K562 (cell line): Measurements from ENCODE around the gene RORB. TPM values are rescaled to one million over a fixed set of nuclear protein-coding genes. Genes with fewer than 3 reads are reported as not detected.

ENCODE experiments used
- ATAC-seq: fragments of 200-7000 bp; cut with Tn5 transposase; 3 replicates; pipeline ENCODE4 v1.9.1; 2020; ENCODE audit warnings: moderate library complexity
- BruUV-seq: library from RNA; stranded (reverse); fragments of 400-500 nt; replicated peaks from 2 replicates; lab custom pipeline; 2021; lab: Mats Ljungman, UMichigan
- CTCF ChIA-PET: fragments of 300-600 bp; formaldehyde crosslinking; extraction: SDS; loops from one replicate; lab custom pipeline; 2021; ENCODE audit warnings: low intra/inter-chr PET ratio; lab: Yijun Ruan, JAX
- POLR2A ChIA-PET: fragments of 300-600, 350-650 bp; sonication (Branson Sonifier 250); formaldehyde crosslinking; extraction: SDS; loops from one replicate; lab custom pipeline; 2021; ENCODE audit warnings: antibody characterized with exemption, inconsistent platforms; lab: Yijun Ruan, JAX
- DNase-seq, 4 experiments: peaks; one replicate each; pipeline versions ENCODE4 v3.0.0 to v3.0.0-alpha.2; 2011 to 2018; ENCODE audit warnings: low spot score in 3 of 4, mixed read lengths in 3 of 4; ENCODE audit errors: extremely low read depth in 1 of 4
- FAIRE-seq: peaks from 2 replicates; lab custom pipeline; 2011; peaks lifted over from hg19 to GRCh38; lab: Jason Lieb, UNC
- H2AFZ ChIP-seq: 2 replicates; pipeline ENCODE4 v1.6.0; 2011; ENCODE audit warnings: low read depth, low read length, control low read depth, inconsistent platforms
- H3K27ac ChIP-seq: fragments of 200-600 bp; 3 replicates; pipeline ENCODE4 v1.8.0; 2011; ENCODE audit warnings: low read depth, mild to moderate bottlenecking, control low read depth, inconsistent platforms, low read length, moderate library complexity, mixed read lengths; ENCODE audit errors: extremely low read depth
- H3K27me3 ChIP-seq, 2 experiments: fragments of 300-600 bp in 1 of 2; 2 replicates in 1 of 2; 3 replicates in 1 of 2; pipeline versions ENCODE4 v1.6.0 to v1.8.0; 2011; ENCODE audit warnings: inconsistent platforms in 2 of 2, low read length in 2 of 2, mild to moderate bottlenecking in 1 of 2, mixed read lengths in 1 of 2, moderate library complexity in 1 of 2; ENCODE audit not compliant: control insufficient read depth in 2 of 2, insufficient read depth in 2 of 2
- H3K36me3 ChIP-seq: fragments of 300-600 bp; 3 replicates; pipeline ENCODE4 v1.8.0; 2011; ENCODE audit warnings: mild to moderate bottlenecking, low read length, inconsistent platforms; ENCODE audit not compliant: control insufficient read depth, insufficient read depth
- H3K4me1 ChIP-seq, 2 experiments: fragments of 200-600 bp in 1 of 2; replicated peaks in 1 of 2; 2 replicates in 1 of 2; 3 replicates in 1 of 2; pipeline versions ENCODE4 v1.5.1 to v1.8.0; 2011; ENCODE audit warnings: inconsistent platforms in 2 of 2, low read length in 2 of 2, mild to moderate bottlenecking in 1 of 2, mixed read lengths in 1 of 2, moderate library complexity in 1 of 2; ENCODE audit not compliant: control insufficient read depth in 2 of 2, insufficient read depth in 2 of 2
- H3K4me2 ChIP-seq: 2 replicates; pipeline ENCODE4 v1.6.1; 2011; ENCODE audit warnings: low read length, control low read depth, inconsistent platforms, mixed read lengths; ENCODE audit not compliant: insufficient read depth
- H3K4me3 ChIP-seq: fragments of 200-600 bp; sonication (generic), shearing (Covaris generic); 2 replicates; pipeline ENCODE4 v1.5.1; 2016; ENCODE audit warnings: control low read depth, inconsistent platforms
- H3K79me2 ChIP-seq: fragments of 200-600 bp; 3 replicates; pipeline ENCODE4 v1.8.0; 2011; ENCODE audit warnings: low read length, inconsistent platforms; ENCODE audit not compliant: control insufficient read depth, insufficient read depth
- H3K9ac ChIP-seq, 2 experiments: 2 replicates each; pipeline versions ENCODE4 v1.6.0 to v1.6.1; 2011; ENCODE audit warnings: low read depth in 2 of 2, low read length in 2 of 2, control low read depth in 1 of 2, inconsistent platforms in 1 of 2, mild to moderate bottlenecking in 1 of 2, mixed read lengths in 1 of 2; ENCODE audit not compliant: insufficient read depth in 1 of 2
- H3K9me1 ChIP-seq: one replicate; pipeline ENCODE4 v1.6.0; 2011; ENCODE audit warnings: inconsistent platforms, mild to moderate bottlenecking, low read length, moderate library complexity; ENCODE audit not compliant: control insufficient read depth, insufficient read depth
- H3K9me3 ChIP-seq: replicated peaks from 2 replicates; pipeline ENCODE4 v1.5.1; 2011; ENCODE audit warnings: low read depth, low read length, inconsistent platforms; ENCODE audit not compliant: control insufficient read depth, insufficient read depth
- H4K20me1 ChIP-seq: replicated peaks from 2 replicates; pipeline ENCODE4 v1.6.1; 2011; ENCODE audit warnings: low read length, inconsistent platforms, mixed read lengths; ENCODE audit not compliant: control insufficient read depth, insufficient read depth
- BCL6 ChIP-seq: fragments of 250-450 bp; sonication (Bioruptor Pico); IDR thresholded peaks from 2 replicates; pipeline ENCODE4 v1.4.0; 2020
- BHLHE40 ChIP-seq: IDR thresholded peaks from 2 replicates; pipeline ENCODE4 v1.6.1; 2011; ENCODE audit warnings: low read length, improper control_type of control experiment
- ETV6 ChIP-seq, 3 experiments: fragments of 150-350 bp in 1 of 3; sonication (generic) in 1 of 3; formaldehyde crosslinking in 1 of 3; IDR thresholded peaks; 2 replicates each; pipeline versions ENCODE4 v1.6.1 to v1.8.0; 2014 to 2022; ENCODE audit warnings: borderline replicate concordance in 2 of 3, low read depth in 2 of 3, antibody characterized with exemption in 1 of 3, low read length in 1 of 3, mild to moderate bottlenecking in 1 of 3, missing genetic modification reagents in 1 of 3
- FOXJ2 ChIP-seq: fragments of 200-800 bp; sonication (Bioruptor generic); IDR thresholded peaks from 2 replicates; pipeline ENCODE4 v1.6.1; 2016; ENCODE audit warnings: missing genetic modification characterization, missing compliant biosample characterization
- GTF2F1 ChIP-seq: IDR thresholded peaks from 2 replicates; pipeline ENCODE4 v1.6.1; 2011; ENCODE audit warnings: low read depth, low read length, improper control_type of control experiment
- KDM5B ChIP-seq: fragments of 200-600 bp; sonication (generic); IDR thresholded peaks from 2 replicates; pipeline ENCODE4 v1.6.1; 2012; ENCODE audit warnings: low read depth, mild to moderate bottlenecking, moderate library complexity, low read length, control low read depth, inconsistent platforms; ENCODE audit not compliant: insufficient replicate concordance
- MTA2 ChIP-seq: fragments of 450-650 bp; IDR thresholded peaks from 2 replicates; pipeline ENCODE4 v1.6.1; 2016; ENCODE audit warnings: low read depth
- MYC ChIP-seq, 2 experiments: fragments of 250-450 bp in 1 of 2; sonication (Bioruptor Pico) in 1 of 2; IDR thresholded peaks; 2 replicates each; pipeline versions ENCODE4 v1.5.1 to v1.6.1; 2012 to 2021; ENCODE audit warnings: low read depth in 2 of 2, borderline replicate concordance in 1 of 2, improper control_type of control experiment in 1 of 2, low read length in 1 of 2, mild to moderate bottlenecking in 1 of 2, moderate library complexity in 1 of 2
- SMARCA4 ChIP-seq: fragments of 450-650 bp; IDR thresholded peaks from 2 replicates; pipeline ENCODE4 v1.6.1; 2016
- SNIP1 ChIP-seq: fragments of 450-650 bp; IDR thresholded peaks from 2 replicates; pipeline ENCODE4 v1.7.1; 2017; ENCODE audit warnings: low read depth, mild to moderate bottlenecking
- SRF ChIP-seq, 2 experiments: fragments of 250-450, 450-650 bp in 1 of 2; sonication (Bioruptor Pico) in 1 of 2; sonication (generic) in 1 of 2; formaldehyde crosslinking; IDR thresholded peaks; 2 replicates each; pipeline versions ENCODE4 v1.5.0 to v1.5.1; 2020 to 2022; ENCODE audit warnings: mild to moderate bottlenecking in 1 of 2, missing genetic modification reagents in 1 of 2
- U2AF2 ChIP-seq: fragments of 200-400 bp; formaldehyde crosslinking; optimal IDR thresholded peaks from 2 replicates; pipeline ENCODE3; 2017; ENCODE audit warnings: low read depth, mild to moderate bottlenecking, low read length
- XRCC4 ChIP-seq: IDR thresholded peaks from one replicate; pipeline ENCODE4 v1.6.1; 2011; ENCODE audit not compliant: insufficient read depth, insufficient read length; ENCODE audit errors: extremely low read depth
- ZNF253 ChIP-seq: fragments of 250-450 bp; sonication (Bioruptor Pico); conservative IDR thresholded peaks from 2 replicates; pipeline ENCODE4 v1.6.1; 2021; ENCODE audit warnings: mild to moderate bottlenecking
- ZNF551 ChIP-seq: fragments of 250-450 bp; sonication (Bioruptor Pico); IDR thresholded peaks from 2 replicates; pipeline ENCODE4 v1.5.0; 2021; ENCODE audit warnings: mild to moderate bottlenecking, moderate library complexity
- ZNF668 ChIP-seq: fragments of 250-450 bp; sonication (Bioruptor Pico); IDR thresholded peaks from 2 replicates; pipeline ENCODE4 v1.8.0; 2022; ENCODE audit warnings: mild to moderate bottlenecking, inconsistent platforms
- ZNF79 ChIP-seq: fragments of 250-450 bp; sonication (Bioruptor Pico); IDR thresholded peaks from 2 replicates; pipeline ENCODE4 v1.4.0; 2020; ENCODE audit warnings: low read depth, mild to moderate bottlenecking, moderate library complexity
- WGBS: fragments of 100-300 bp; shearing (Covaris generic); methylation state at CpG from one replicate; pipeline ENCODE4 v1.1.6; 2016; ENCODE audit warnings: low coverage, mixed read lengths; ENCODE audit not compliant: insufficient coverage; ENCODE audit errors: missing lambda C conversion rate; 5-methylcytosine and 5-hydroxymethylcytosine counted together
- in situ Hi-C: fragments of 300-500 bp; cut with MboI; formaldehyde crosslinking; loops from 4 replicates; pipeline ENCODE4 v1.15.0; 2018; ENCODE audit warnings: inconsistent platforms, mixed read lengths
- intact Hi-C: fragments of 100-400 bp; cut with micrococcal nuclease; formaldehyde crosslinking; loops from 2 replicates; pipeline ENCODE4 v1.14.2; 2022
- polyA plus RNA-seq, 8 experiments: library from polyadenylated mRNA; depleted of rRNA in 4 of 8; stranded (reverse) in 5 of 8; unstranded in 3 of 8; fragments of >200 nt; fragmentation: Nextera tagmentation in 2 of 8; fragmentation: Illumina TruSeq in 1 of 8; extraction: Ambion mirVana in 2 of 8; extraction: Trizol in 1 of 8; gene quantifications; 2 replicates each; pipeline versions ENCODE4 v1.2.1 to v1.2.3, GENCODE V29; 2011 to 2014; ENCODE audit warnings: inconsistent platforms in 1 of 8, missing spikeins in 1 of 8
- total RNA-seq, 7 experiments: library from RNA; depleted of rRNA in 6 of 7; stranded (reverse); fragments of >200 nt in 6 of 7; fragmentation: Illumina TruSeq in 2 of 7; extraction: Trizol in 2 of 7; gene quantifications; 2 replicates each; pipeline versions ENCODE4 v1.2.1 to v1.2.3, GENCODE V29; 2011 to 2021; ENCODE audit warnings: low replicate concordance in 1 of 7
- TF ChIP-seq, protein P1 (sequence below), 2 experiments: fragments of 450-650 bp; IDR thresholded peaks; 2 replicates each; pipeline ENCODE4 v1.6.1; 2016
- TF ChIP-seq, protein P2 (sequence below): fragments of 450-650 bp; IDR thresholded peaks from 2 replicates; pipeline ENCODE4 v1.6.1; 2017; ENCODE audit warnings: mild to moderate bottlenecking, moderate library complexity

RORB gene
- total and polyA plus RNA-seq, 9 of the 15 experiments (the other 6 are each of a cell fraction or from before 2014, with no cell fraction given) = not detected

DNA sequence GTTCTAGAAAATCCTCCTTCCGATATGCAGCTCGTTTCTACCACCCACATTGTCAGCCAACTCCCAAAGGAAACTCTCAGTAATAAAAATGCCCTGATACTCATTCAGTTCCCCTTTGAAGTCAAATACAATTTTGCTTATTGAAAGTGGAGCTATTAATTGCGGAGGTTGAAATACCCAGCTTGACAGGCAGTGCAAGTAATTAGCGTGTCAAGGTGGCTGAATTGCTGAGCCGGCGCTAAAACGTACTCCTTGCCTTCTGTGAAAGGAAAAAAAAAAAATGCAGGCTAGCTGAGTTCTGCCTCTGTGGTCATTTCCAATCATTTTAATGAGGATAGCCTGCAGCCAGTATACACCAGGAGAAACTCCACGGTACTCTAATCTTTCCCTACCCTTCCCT lies 165.5 kb downstream of the RORB start (continued):
- TF ChIP-seq, protein P1, sequence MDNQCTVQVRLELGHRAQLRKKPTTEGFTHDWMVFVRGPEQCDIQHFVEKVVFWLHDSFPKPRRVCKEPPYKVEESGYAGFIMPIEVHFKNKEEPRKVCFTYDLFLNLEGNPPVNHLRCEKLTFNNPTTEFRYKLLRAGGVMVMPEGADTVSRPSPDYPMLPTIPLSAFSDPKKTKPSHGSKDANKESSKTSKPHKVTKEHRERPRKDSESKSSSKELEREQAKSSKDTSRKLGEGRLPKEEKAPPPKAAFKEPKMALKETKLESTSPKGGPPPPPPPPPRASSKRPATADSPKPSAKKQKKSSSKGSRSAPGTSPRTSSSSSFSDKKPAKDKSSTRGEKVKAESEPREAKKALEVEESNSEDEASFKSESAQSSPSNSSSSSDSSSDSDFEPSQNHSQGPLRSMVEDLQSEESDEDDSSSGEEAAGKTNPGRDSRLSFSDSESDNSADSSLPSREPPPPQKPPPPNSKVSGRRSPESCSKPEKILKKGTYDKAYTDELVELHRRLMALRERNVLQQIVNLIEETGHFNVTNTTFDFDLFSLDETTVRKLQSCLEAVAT (IDR thresholded peaks at IDR 0.05) = no peak
- TF ChIP-seq FOXJ2 = no peak
- no peak for TF ChIP-seq ZNF551 (CRISPR knock-in tag)
- TF ChIP-seq, all 486 proteins: peak for 0

DNA sequence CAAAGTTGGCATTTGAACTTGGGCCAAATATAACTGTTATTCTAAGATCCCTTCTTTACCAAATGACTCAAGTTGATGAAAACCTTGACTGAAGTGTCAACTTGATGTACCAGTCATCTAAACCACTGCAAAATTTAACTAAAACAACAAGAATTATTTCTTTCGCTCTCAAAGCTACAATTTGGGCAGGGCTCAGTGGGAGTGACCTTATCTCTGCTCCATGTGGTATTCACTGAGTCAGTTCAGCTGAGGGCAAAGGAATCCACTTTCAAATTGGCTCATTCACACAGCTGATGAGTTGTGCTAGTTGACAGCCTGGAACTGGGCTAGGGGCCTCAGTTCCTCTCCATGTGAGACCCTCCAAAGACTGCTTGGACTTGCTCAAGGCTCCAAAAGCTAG lies 166.3 kb downstream of the RORB start:
- Histone ChIP-seq H3K9ac (no peak overlapping the region), H3K27ac (no peak overlapping the region), H3K79me2 (no peaks in the 10 kb centered on the region), H3K9me1 (no peaks in the 10 kb centered on the region), H3K36me3 (no peaks in the 10 kb centered on the region), H3K27me3 (no peaks in the 10 kb centered on the region), H3K4me2 (no peak overlapping the region), H3K4me3 (no peak overlapping the region), H3K4me1 (no peaks in the 10 kb centered on the region), H4K20me1 (no peaks in the 10 kb centered on the region), H2AFZ (no peak overlapping the region), H3K9me3 (no peaks in the 10 kb centered on the region)
- WGBS = 0% methylated on average over 1 of the region's 1 CpG
- DNase-seq (no peak), ATAC-seq (no peak), FAIRE-seq (no peak)
- in situ Hi-C loops = no loop called here
- CTCF ChIA-PET = no interaction called here
- no TSS peak for BruUV-seq
- POLR2A ChIA-PET = no interaction called here
- intact Hi-C loops = no loop called here
- TF ChIP-seq BHLHE40 (no peak), MTA2 (no peak), MYC (IDR thresholded peaks at IDR 0.05; ENCODE audit: low read depth, low read length) (no peak), MYC (CRISPR knock-in tag; IDR thresholded peaks at IDR 0.05; ENCODE audit: borderline replicate concordance, low read depth) (no peak), SMARCA4 (no peak), GTF2F1 (no peak), KDM5B (no peak), ZNF668 (CRISPR knock-in tag) (no peak), XRCC4 (no peak), BCL6 (CRISPR knock-in tag) (no peak), ETV6 (IDR thresholded peaks at IDR 0.05; ENCODE audit: borderline replicate concordance in 1 of 2, low read depth in 2 of 2, low read length in 1 of 2) (no peak), ETV6 (CRISPR knock-in tag; IDR thresholded peaks at IDR 0.05; ENCODE audit: borderline replicate concordance) (no peak), ZNF253 (CRISPR knock-in tag) (no peak), U2AF2 (no peak), ZNF79 (CRISPR knock-in tag) (no peak), SNIP1 (no peak), SRF (CRISPR knock-in tag; IDR thresholded peaks at IDR 0.05) (no peak)
- TF ChIP-seq, protein P2, sequence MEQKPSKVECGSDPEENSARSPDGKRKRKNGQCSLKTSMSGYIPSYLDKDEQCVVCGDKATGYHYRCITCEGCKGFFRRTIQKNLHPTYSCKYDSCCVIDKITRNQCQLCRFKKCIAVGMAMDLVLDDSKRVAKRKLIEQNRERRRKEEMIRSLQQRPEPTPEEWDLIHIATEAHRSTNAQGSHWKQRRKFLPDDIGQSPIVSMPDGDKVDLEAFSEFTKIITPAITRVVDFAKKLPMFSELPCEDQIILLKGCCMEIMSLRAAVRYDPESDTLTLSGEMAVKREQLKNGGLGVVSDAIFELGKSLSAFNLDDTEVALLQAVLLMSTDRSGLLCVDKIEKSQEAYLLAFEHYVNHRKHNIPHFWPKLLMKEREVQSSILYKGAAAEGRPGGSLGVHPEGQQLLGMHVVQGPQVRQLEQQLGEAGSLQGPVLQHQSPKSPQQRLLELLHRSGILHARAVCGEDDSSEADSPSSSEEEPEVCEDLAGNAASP = no peak
